Natural killer cell (primary cell): Measurements from ENCODE around the gene EPHA2. TPM values are rescaled to one million over a fixed set of nuclear protein-coding genes. Genes with fewer than 3 reads are reported as not detected.

ENCODE experiments used
- ATAC-seq, 3 donors: fragments of 150-1000 bp in 2 of 3; fragments of 200-7000 bp in 1 of 3; cut with Tn5 transposase; 1 replicate in 1 of 3; 2 replicates in 2 of 3; pipeline ENCODE4 v1.10.0; 2021; ENCODE audit warnings: mild to moderate bottlenecking in 2 of 3, moderate library complexity in 2 of 3
- DNase-seq, 2 donors: peaks; one replicate each; pipeline versions ENCODE4 v3.0.0 to v3.0.0-alpha.2; 2013 to 2021; ENCODE audit warnings: mixed read lengths in 1 of 2
- H3K27ac ChIP-seq: one replicate; pipeline ENCODE4 v1.5.1; 2013; ENCODE audit warnings: mild to moderate bottlenecking, low read length
- H3K27me3 ChIP-seq: one replicate; pipeline ENCODE4 v1.6.1; 2013; ENCODE audit warnings: low read length; ENCODE audit not compliant: control insufficient read depth, insufficient read depth
- H3K36me3 ChIP-seq: one replicate; pipeline ENCODE4 v1.6.1; 2013; ENCODE audit warnings: low read length; ENCODE audit not compliant: control insufficient read depth, insufficient read depth
- H3K4me1 ChIP-seq: one replicate; pipeline ENCODE4 v1.6.1; 2013; ENCODE audit warnings: low read length; ENCODE audit not compliant: control insufficient read depth, insufficient read depth
- H3K4me3 ChIP-seq: one replicate; pipeline ENCODE4 v1.5.1; 2013; ENCODE audit warnings: low read length
- H3K9me3 ChIP-seq: one replicate; pipeline ENCODE4 v1.6.1; 2013; ENCODE audit warnings: low read length; ENCODE audit not compliant: control insufficient read depth, insufficient read depth
- H3K27ac Mint-ChIP-seq, 2 donors: one replicate each; pipeline ENCODE4 v1.8.0; 2022; ENCODE audit warnings: mild to moderate bottlenecking in 2 of 2, mixed read lengths in 2 of 2, moderate library complexity in 1 of 2
- H3K27me3 Mint-ChIP-seq, 2 donors: one replicate each; pipeline ENCODE4 v1.8.0; 2022; ENCODE audit warnings: low read depth in 2 of 2, mixed read lengths in 2 of 2
- H3K36me3 Mint-ChIP-seq: one replicate; pipeline ENCODE4 v1.8.0; 2022; ENCODE audit warnings: mixed read lengths
- H3K4me1 Mint-ChIP-seq, 2 donors: one replicate each; pipeline ENCODE4 v1.8.0; 2022; ENCODE audit warnings: mixed read lengths in 2 of 2
- H3K4me3 Mint-ChIP-seq: one replicate; pipeline ENCODE4 v1.8.0; 2022; ENCODE audit warnings: mild to moderate bottlenecking, moderate library complexity, mixed read lengths
- H3K9me3 Mint-ChIP-seq, 2 donors: one replicate each; pipeline ENCODE4 v1.8.0; 2022; ENCODE audit warnings: mixed read lengths in 2 of 2
- CTCF ChIP-seq: fragments of 200-600 bp; IDR thresholded peaks from one replicate; pipeline ENCODE4 v1.8.0; 2022; ENCODE audit warnings: antibody characterized with exemption
- WGBS: methylation state at CpG from one replicate; pipeline ENCODE4 v1.1.7; 2013; ENCODE audit warnings: missing lambda C conversion rate; ENCODE audit not compliant: insufficient coverage; 5-methylcytosine and 5-hydroxymethylcytosine counted together
- intact Hi-C: fragments of 100-400 bp; cut with micrococcal nuclease; formaldehyde crosslinking; loops from one replicate; pipeline ENCODE4 v1.14.2; 2022
- total RNA-seq, 4 donors: library from RNA; stranded (reverse); fragments of 120-200 nt in 1 of 4; gene quantifications; one replicate each; pipeline versions ENCODE4 v1.2.3 to v1.2.4, GENCODE V29; 2013 to 2022

EPHA2 gene
- total RNA-seq, 3 donors from 2014 or later (not counting 1 experiment from before 2014, with no cell fraction given) = 0.13 TPM; not detected in 2

GRCh38 chr1:16189921-16190621, 34.2 kb upstream of the EPHA2 start:
- no peak for DNase-seq
- no peaks in the 10 kb centered on the region for H3K36me3 ChIP-seq
- 81% methylated on average over 8 of the region's 9 CpGs for WGBS
- ATAC-seq = no peak
- no peak overlapping the region for H3K4me3 ChIP-seq
- Mint-ChIP-seq H3K36me3 (no peaks in the 10 kb centered on the region), H3K27ac (no peak overlapping the region), H3K9me3 (no peaks in the 10 kb centered on the region), H3K27me3 (peaks cover 0 to 6% of the 10 kb centered on the region in 2 donors), H3K4me3 (no peak overlapping the region), H3K4me1 (no peaks in the 10 kb centered on the region)
- no peak overlapping the region for H3K27ac ChIP-seq
- TF ChIP-seq CTCF = no peak
- peaks cover 5% of the 10 kb centered on the region for H3K27me3 ChIP-seq
- no peaks in the 10 kb centered on the region for H3K9me3 ChIP-seq
- H3K4me1 ChIP-seq = peaks cover 4% of the 10 kb centered on the region
- intact Hi-C loops = no loop called here

GRCh38 chr1:16189003-16189402, 33.1 kb upstream of the EPHA2 start:
- ATAC-seq (no peak), DNase-seq (no peak)
- Mint-ChIP-seq H3K9me3 (no peaks in the 10 kb centered on the region), H3K36me3 (no peaks in the 10 kb centered on the region), H3K27me3 (peaks cover 0 to 6% of the 10 kb centered on the region in 2 donors), H3K4me1 (no peaks in the 10 kb centered on the region), H3K27ac (no peak overlapping the region), H3K4me3 (no peak overlapping the region)
- 68% methylated on average over 6 of the region's 6 CpGs for WGBS
- Histone ChIP-seq H3K36me3 (no peaks in the 10 kb centered on the region), H3K27me3 (peaks cover 5% of the 10 kb centered on the region), H3K4me1 (peaks cover 4% of the 10 kb centered on the region), H3K27ac (no peak overlapping the region), H3K4me3 (no peak overlapping the region), H3K9me3 (no peaks in the 10 kb centered on the region)
- TF ChIP-seq CTCF = no peak
- intact Hi-C loops = no loop called here

- Mint-ChIP-seq H3K4me3 (no peak overlapping the region), H3K4me1 (no peaks in the 10 kb centered on the region), H3K27ac (no peak overlapping the region), H3K36me3 (no peaks in the 10 kb centered on the region), H3K27me3 (peaks cover 0 to 6% of the 10 kb centered on the region in 2 donors), H3K9me3 (no peaks in the 10 kb centered on the region)
- ATAC-seq = peak; percentile 85 to 97 (median 96)
- TF ChIP-seq CTCF = peak; percentile 92
- Histone ChIP-seq H3K4me1 (peaks cover 4% of the 10 kb centered on the region), H3K4me3 (no peak overlapping the region), H3K27me3 (peaks cover 5% of the 10 kb centered on the region), H3K27ac (no peak overlapping the region), H3K36me3 (no peaks in the 10 kb centered on the region), H3K9me3 (no peaks in the 10 kb centered on the region)
- intact Hi-C loops = loop anchor here (1.0 kb wide), 3 partner anchors 56 to 179 kb away; no protein-coding TSS in a partner anchor
- 21% methylated on average over 15 of the region's 15 CpGs for WGBS
- DNase-seq = peak; percentile 77 to 90
Observed at GRCh38 chr1:16187748-16188401, 32.0 kb upstream of the EPHA2 start.
